Mucosa of stomach (tissue), 1 donor: ENCODE measurements around the gene PLCL2.
"Not testable (repeated sequence)": the region's sequence is repeated elsewhere in the genome, so short reads cannot be mapped to it uniquely, and the experiment has no call there.

Source experiments
- H3K27me3 ChIP-seq: one replicate; pipeline ENCODE4 v1.7.0; 2013; ENCODE audit warnings: mild to moderate bottlenecking, low read length; ENCODE audit not compliant: control insufficient read depth, insufficient read depth
- H3K36me3 ChIP-seq: one replicate; pipeline ENCODE4 v1.7.0; 2013; ENCODE audit warnings: low read length; ENCODE audit not compliant: control insufficient read depth, insufficient read depth
- H3K4me1 ChIP-seq: one replicate; pipeline ENCODE4 v1.7.0; 2013; ENCODE audit warnings: mild to moderate bottlenecking, low read length; ENCODE audit not compliant: control insufficient read depth, insufficient read depth
- H3K4me3 ChIP-seq: one replicate; pipeline ENCODE4 v1.7.0; 2013; ENCODE audit warnings: low read length
- H3K9ac ChIP-seq: one replicate; pipeline ENCODE4 v1.7.0; 2013; ENCODE audit warnings: mild to moderate bottlenecking, low read length, moderate library complexity
- H3K9me3 ChIP-seq: one replicate; pipeline ENCODE4 v1.7.0; 2013; ENCODE audit warnings: mild to moderate bottlenecking, low read length, moderate library complexity; ENCODE audit not compliant: control insufficient read depth
- donor health status: Pancreatic carcinoma.

Gene PLCL2

DNA sequence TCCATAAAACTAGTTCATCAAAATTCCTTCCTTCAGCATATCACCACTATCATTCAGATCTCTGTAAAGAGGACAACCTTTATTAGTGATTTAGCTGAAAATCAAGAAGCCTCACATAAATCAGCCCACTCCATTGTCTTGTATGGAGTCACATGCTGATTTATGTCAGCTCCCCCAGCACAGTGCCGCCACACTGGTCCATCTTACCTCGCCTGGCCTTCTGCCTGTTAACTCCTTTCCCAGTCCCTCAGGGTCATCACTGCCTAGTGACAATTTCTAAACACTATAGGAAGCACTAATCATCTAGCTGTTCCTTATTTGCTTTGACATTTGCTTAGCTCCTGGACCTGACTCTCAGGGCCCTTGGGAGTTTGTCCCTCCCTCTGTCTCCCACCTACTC is 75.4 kb downstream of the PLCL2 start:
- Histone ChIP-seq H3K9me3 (no peaks in the 10 kb centered on the region), H3K4me1 (no peaks in the 10 kb centered on the region), H3K9ac (no peak overlapping the region), H3K36me3 (no peaks in the 10 kb centered on the region), H3K4me3 (no peak overlapping the region), H3K27me3 (no peaks in the 10 kb centered on the region)

DNA sequence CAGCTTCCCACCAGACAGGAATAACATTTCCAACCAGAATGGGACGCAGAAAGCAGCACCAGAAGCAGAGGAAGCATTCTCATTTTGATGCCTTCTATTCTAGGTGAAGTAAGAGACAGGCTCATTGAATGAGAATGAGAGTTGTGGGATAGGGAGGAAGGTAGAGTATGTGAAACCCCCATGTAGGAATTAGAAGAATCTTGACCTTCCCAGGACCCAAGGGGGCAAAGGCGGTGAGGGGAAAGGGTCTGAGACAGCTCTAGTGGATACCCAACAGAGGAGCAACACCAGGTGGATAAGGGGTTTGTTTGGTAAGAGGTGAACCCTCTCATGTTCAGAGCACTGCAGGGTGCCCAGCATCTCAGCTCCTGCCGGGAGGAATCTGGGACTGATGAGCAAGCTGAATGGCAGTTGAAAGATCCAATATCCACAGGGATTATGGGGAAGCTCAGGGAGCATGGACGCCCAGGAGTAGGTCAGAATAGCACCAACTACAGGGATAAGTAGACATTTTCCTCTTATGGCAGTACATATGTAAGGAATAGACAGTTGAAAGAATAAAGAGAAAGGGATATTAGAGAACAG is 77.0 kb downstream of the PLCL2 start:
- no peaks in the 10 kb centered on the region for H3K27me3 ChIP-seq
- no peaks in the 10 kb centered on the region for H3K36me3 ChIP-seq
- H3K9ac ChIP-seq, result no peak overlapping the region
- H3K4me3 ChIP-seq, result no peak overlapping the region
- no peaks in the 10 kb centered on the region for H3K4me1 ChIP-seq
- H3K9me3 ChIP-seq, result no peaks in the 10 kb centered on the region

- H3K36me3 ChIP-seq, result no peaks in the 10 kb centered on the region
- no peaks in the 10 kb centered on the region for H3K9me3 ChIP-seq
- no peak overlapping the region for H3K9ac ChIP-seq
- H3K4me1 ChIP-seq, result no peaks in the 10 kb centered on the region
- H3K27me3 ChIP-seq, result no peaks in the 10 kb centered on the region
- no peak overlapping the region for H3K4me3 ChIP-seq
Measured at GRCh38 chr3:16975083-16975482, 90.3 kb downstream of the PLCL2 start.

GRCh38 chr3:16978234-16978920 is 93.6 kb downstream of the PLCL2 start:
- no peaks in the 10 kb centered on the region for H3K36me3 ChIP-seq
- no peaks in the 10 kb centered on the region for H3K4me1 ChIP-seq
- H3K4me3 ChIP-seq, result no peak overlapping the region
- H3K27me3 ChIP-seq, result no peaks in the 10 kb centered on the region
- H3K9ac ChIP-seq, result no peak overlapping the region
- H3K9me3 ChIP-seq, result no peaks in the 10 kb centered on the region

DNA sequence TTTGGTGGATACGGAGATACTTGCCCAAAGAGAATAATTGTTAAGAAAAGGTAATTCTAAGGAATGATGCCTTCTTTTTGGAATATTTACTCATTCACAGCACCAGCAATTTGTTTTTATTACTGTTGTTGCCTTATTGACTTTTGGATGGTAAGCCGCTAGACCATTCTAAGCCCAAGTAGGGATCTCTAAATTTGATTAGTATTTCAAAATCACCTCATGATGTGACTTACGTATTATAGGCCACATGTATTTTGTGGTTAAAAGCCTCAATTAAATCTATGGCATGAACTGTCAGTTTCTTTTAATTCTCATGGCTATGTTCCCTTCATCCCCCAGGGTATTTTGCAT is 94.1 kb downstream of the PLCL2 start:
- H3K9me3 ChIP-seq, result no peaks in the 10 kb centered on the region
- no peak overlapping the region for H3K4me3 ChIP-seq
- H3K36me3 ChIP-seq, result no peaks in the 10 kb centered on the region
- H3K4me1 ChIP-seq, result no peaks in the 10 kb centered on the region
- H3K9ac ChIP-seq, result no peak overlapping the region
- H3K27me3 ChIP-seq, result no peaks in the 10 kb centered on the region

DNA sequence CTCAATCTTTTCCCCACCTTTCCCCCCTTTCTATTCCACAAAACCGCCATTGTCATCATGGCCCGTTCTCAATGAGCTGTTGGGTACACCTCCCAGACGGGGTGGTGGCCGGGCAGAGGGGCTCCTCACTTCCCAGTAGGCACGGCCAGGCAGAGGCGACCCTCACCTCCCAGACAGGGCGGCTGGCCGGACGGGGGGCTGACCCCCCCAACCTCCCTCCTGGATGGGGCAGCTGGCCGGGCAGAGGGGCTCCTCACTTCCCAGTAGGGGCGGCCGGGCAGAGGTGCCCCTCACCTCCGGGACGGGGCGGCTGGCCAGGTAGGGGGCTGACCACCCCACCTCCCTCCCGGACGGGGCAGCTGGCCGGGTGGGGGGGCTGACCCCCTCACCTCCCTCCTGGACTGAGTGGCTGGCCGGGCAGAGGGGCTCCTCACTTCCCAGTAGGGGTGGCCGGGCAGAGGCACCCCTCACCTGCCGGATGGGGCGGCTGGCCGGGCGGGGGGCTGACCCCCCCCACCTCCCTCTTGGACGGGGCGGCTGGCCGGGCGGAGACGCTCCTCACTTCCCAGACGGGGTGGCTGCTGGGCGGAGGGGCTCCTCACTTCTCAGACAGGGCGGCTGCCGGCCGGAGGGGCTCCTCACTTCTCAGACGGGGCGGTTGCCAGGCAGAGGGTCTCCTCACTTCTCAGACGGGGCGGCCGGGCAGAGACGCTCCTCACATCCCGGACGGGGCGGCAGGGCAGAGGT is 95.2 kb downstream of the PLCL2 start:
- H3K9me3 ChIP-seq, H3K9ac ChIP-seq, H3K4me1 ChIP-seq, H3K4me3 ChIP-seq, H3K27me3 ChIP-seq, H3K36me3 ChIP-seq: not testable (repeated sequence)

GRCh38 chr3:16980526-16980925 is 95.8 kb downstream of the PLCL2 start:
- H3K27me3 ChIP-seq, H3K9me3 ChIP-seq, H3K9ac ChIP-seq, H3K36me3 ChIP-seq, H3K4me1 ChIP-seq, H3K4me3 ChIP-seq: not testable (repeated sequence)

- Histone ChIP-seq H3K9ac (no peak overlapping the region), H3K27me3 (no peaks in the 10 kb centered on the region), H3K9me3 (no peaks in the 10 kb centered on the region), H3K36me3 (no peaks in the 10 kb centered on the region), H3K4me3 (no peak overlapping the region), H3K4me1 (no peaks in the 10 kb centered on the region)
Measured at GRCh38 chr3:16982460-16982859, 97.7 kb downstream of the PLCL2 start.

- Histone ChIP-seq H3K9me3 (no peaks in the 10 kb centered on the region), H3K27me3 (no peaks in the 10 kb centered on the region), H3K4me1 (no peaks in the 10 kb centered on the region), H3K9ac (no peak overlapping the region), H3K4me3 (no peak overlapping the region), H3K36me3 (no peaks in the 10 kb centered on the region)
Measured at GRCh38 chr3:16985608-16986007, 100.9 kb downstream of the PLCL2 start.

DNA sequence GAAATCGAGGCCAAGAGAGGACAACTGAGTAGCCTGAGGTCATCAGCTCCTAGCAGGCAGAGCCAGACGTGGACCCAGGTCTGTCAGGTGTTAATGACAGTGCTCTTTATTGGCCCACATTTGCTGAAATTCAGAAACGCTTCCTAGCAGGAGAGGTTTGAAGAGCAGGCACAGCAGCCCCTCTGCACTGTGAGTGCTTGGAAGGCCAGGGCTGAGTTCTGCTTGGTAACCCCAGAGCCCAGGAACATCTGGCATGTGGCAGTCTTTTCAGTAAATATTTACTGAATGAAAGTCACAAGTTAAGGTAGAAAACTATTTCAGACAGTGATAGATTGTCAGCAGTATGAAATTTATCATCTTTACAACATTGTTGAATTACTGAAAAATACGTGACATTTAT is 102.4 kb downstream of the PLCL2 start:
- H3K4me1 ChIP-seq, result no peaks in the 10 kb centered on the region
- H3K36me3 ChIP-seq, result no peaks in the 10 kb centered on the region
- no peaks in the 10 kb centered on the region for H3K27me3 ChIP-seq
- no peak overlapping the region for H3K4me3 ChIP-seq
- H3K9me3 ChIP-seq, result no peaks in the 10 kb centered on the region
- H3K9ac ChIP-seq, result no peak overlapping the region

GRCh38 chr3:16990163-16990562 is 105.4 kb downstream of the PLCL2 start:
- Histone ChIP-seq H3K4me3 (no peak overlapping the region), H3K36me3 (no peaks in the 10 kb centered on the region), H3K4me1 (peaks cover 10% of the 10 kb centered on the region), H3K27me3 (no peaks in the 10 kb centered on the region), H3K9me3 (no peaks in the 10 kb centered on the region), H3K9ac (no peak overlapping the region)

GRCh38 chr3:16992198-16992597 is 107.4 kb downstream of the PLCL2 start:
- H3K4me3 ChIP-seq, result no peak overlapping the region
- H3K9me3 ChIP-seq, result no peaks in the 10 kb centered on the region
- no peaks in the 10 kb centered on the region for H3K36me3 ChIP-seq
- no peaks in the 10 kb centered on the region for H3K27me3 ChIP-seq
- H3K9ac ChIP-seq, result no peak overlapping the region
- peaks cover 22% of the 10 kb centered on the region for H3K4me1 ChIP-seq
